Suprapubic skin (tissue), 4 donors: ENCODE measurements around the gene ZDHHC17. TPM values are rescaled to one million over a fixed set of nuclear protein-coding genes. Genes with fewer than 3 reads are reported as not detected.

ENCODE experiments used
- DNase-seq, 2 donors: peaks; one replicate each; pipeline ENCODE4 v3.0.0-alpha.2; 2019; ENCODE audit warnings: low spot score in 2 of 2
- H3K27ac ChIP-seq: fragments of 200-600 bp; sonication (generic); one replicate; pipeline ENCODE4 v1.5.1; 2019
- H3K27me3 ChIP-seq: fragments of 200-600 bp; sonication (generic); one replicate; pipeline ENCODE4 v1.5.1; 2019
- H3K36me3 ChIP-seq: fragments of 200-600 bp; sonication (generic); one replicate; pipeline ENCODE4 v1.5.1; 2019
- H3K4me1 ChIP-seq: fragments of 200-600 bp; sonication (generic); one replicate; pipeline ENCODE4 v1.5.1; 2019
- H3K4me3 ChIP-seq: fragments of 200-600 bp; sonication (generic); one replicate; pipeline ENCODE4 v1.5.1; 2019; ENCODE audit warnings: mild to moderate bottlenecking
- H3K9me3 ChIP-seq: fragments of 200-600 bp; sonication (generic); one replicate; pipeline ENCODE4 v1.5.1; 2019
- CTCF ChIP-seq, 2 donors: fragments of 200-600 bp in 1 of 2; fragments of 450-650 bp in 1 of 2; sonication (generic) in 1 of 2; IDR thresholded peaks; one replicate each; pipeline ENCODE4 v1.5.1; 2016 to 2019; ENCODE audit warnings: antibody characterized with exemption in 2 of 2, mild to moderate bottlenecking in 1 of 2, moderate library complexity in 1 of 2
- EP300 ChIP-seq: sonication (generic); formaldehyde crosslinking; IDR thresholded peaks from one replicate; pipeline ENCODE4 v1.6.1; 2017; ENCODE audit warnings: antibody characterized with exemption
- POLR2A ChIP-seq, 2 donors: fragments of 450-650 bp; IDR thresholded peaks; one replicate each; pipeline ENCODE4 v1.6.1; 2017; ENCODE audit warnings: antibody characterized with exemption in 2 of 2, mild to moderate bottlenecking in 2 of 2, moderate library complexity in 2 of 2
- POLR2AphosphoS5 ChIP-seq, 3 donors: sonication (generic); formaldehyde crosslinking; IDR thresholded peaks; one replicate each; pipeline ENCODE4 v1.6.1; 2017; ENCODE audit warnings: antibody characterized with exemption in 3 of 3
- WGBS: methylation state at CpG from one replicate; pipeline ENCODE4 v1.1.5; 2018; 5-methylcytosine and 5-hydroxymethylcytosine counted together
- total RNA-seq, 4 donors: library from RNA; depleted of rRNA; stranded (reverse); fragments of >200 nt; gene quantifications; one replicate each; pipeline ENCODE4 v1.1.0, GENCODE V29; 2016

ZDHHC17 gene
- total RNA-seq, 4 donors from 2014 or later, result 10.5 to 54.8 (median 19.9) TPM

GRCh38 chr12:76895796-76896195 is 131.9 kb downstream of the ZDHHC17 start:
- no peak for DNase-seq
- H3K4me1 ChIP-seq, result no peaks in the 10 kb centered on the region
- no peaks in the 10 kb centered on the region for H3K36me3 ChIP-seq
- no peak overlapping the region for H3K4me3 ChIP-seq
- H3K27me3 ChIP-seq, result no peaks in the 10 kb centered on the region
- no peak for TF ChIP-seq CTCF (IDR thresholded peaks at IDR 0.05)
- TF ChIP-seq EP300, result no peak
- TF ChIP-seq POLR2A (IDR thresholded peaks at IDR 0.05), result no peak
- no peak for TF ChIP-seq POLR2AphosphoS5 (IDR thresholded peaks at IDR 0.05)
- no peak overlapping the region for H3K27ac ChIP-seq
- 95% methylated on average over 3 of the region's 5 CpGs for WGBS
- no peaks in the 10 kb centered on the region for H3K9me3 ChIP-seq

GRCh38 chr12:76896274-76896673 is 132.4 kb downstream of the ZDHHC17 start:
- Histone ChIP-seq H3K9me3 (no peaks in the 10 kb centered on the region), H3K27ac (no peak overlapping the region), H3K4me1 (no peaks in the 10 kb centered on the region), H3K36me3 (no peaks in the 10 kb centered on the region), H3K4me3 (no peak overlapping the region), H3K27me3 (no peaks in the 10 kb centered on the region)
- 100% methylated on average over 1 of the region's 1 CpG for WGBS
- DNase-seq, result no peak
- TF ChIP-seq EP300 (no peak), POLR2AphosphoS5 (IDR thresholded peaks at IDR 0.05) (no peak), CTCF (IDR thresholded peaks at IDR 0.05) (no peak), POLR2A (IDR thresholded peaks at IDR 0.05) (no peak)

- TF ChIP-seq CTCF (IDR thresholded peaks at IDR 0.05) (no peak), POLR2A (IDR thresholded peaks at IDR 0.05) (no peak), EP300 (no peak), POLR2AphosphoS5 (IDR thresholded peaks at IDR 0.05) (no peak)
- DNase-seq, result no peak
- WGBS, result 29% methylated on average over 1 of the region's 1 CpG
- Histone ChIP-seq H3K9me3 (no peaks in the 10 kb centered on the region), H3K4me1 (no peaks in the 10 kb centered on the region), H3K27me3 (no peaks in the 10 kb centered on the region), H3K27ac (no peak overlapping the region), H3K36me3 (no peaks in the 10 kb centered on the region), H3K4me3 (no peak overlapping the region)
Measured at GRCh38 chr12:76898442-76898841, 134.5 kb downstream of the ZDHHC17 start.

GRCh38 chr12:76899522-76899921 is 135.6 kb downstream of the ZDHHC17 start:
- Histone ChIP-seq H3K9me3 (no peaks in the 10 kb centered on the region), H3K4me1 (no peaks in the 10 kb centered on the region), H3K4me3 (no peak overlapping the region), H3K27me3 (no peaks in the 10 kb centered on the region), H3K36me3 (no peaks in the 10 kb centered on the region), H3K27ac (no peak overlapping the region)
- no peak for DNase-seq
- TF ChIP-seq EP300 (no peak), CTCF (IDR thresholded peaks at IDR 0.05) (no peak), POLR2A (IDR thresholded peaks at IDR 0.05) (no peak)
- WGBS, result 91% methylated on average over 2 of the region's 2 CpGs

GRCh38 chr12:76901628-76902380 is 137.9 kb downstream of the ZDHHC17 start:
- TF ChIP-seq POLR2A (IDR thresholded peaks at IDR 0.05) (no peak), CTCF (IDR thresholded peaks at IDR 0.05) (no peak), EP300 (no peak), POLR2AphosphoS5 (IDR thresholded peaks at IDR 0.05) (no peak)
- Histone ChIP-seq H3K36me3 (no peaks in the 10 kb centered on the region), H3K27me3 (no peaks in the 10 kb centered on the region), H3K9me3 (no peaks in the 10 kb centered on the region), H3K4me1 (no peaks in the 10 kb centered on the region), H3K27ac (no peak overlapping the region), H3K4me3 (no peak overlapping the region)
- 64% methylated on average over 4 of the region's 4 CpGs for WGBS
- DNase-seq, result no peak

Other genes starting within 250 kb of the ZDHHC17 start
- gene OSBPL8, start 204.3 kb upstream of the ZDHHC17 start, total RNA-seq, result 100 to 1,000 TPM in 1 of 4 donors, 10 to 100 TPM in 3; 73.1 to 116 (median 87.4) TPM
- 10 to 100 TPM; 10.1 to 24.4 (median 15.8) TPM for gene CSRP2, start 114.9 kb downstream of the ZDHHC17 start, total RNA-seq